ENCODE data around the gene DHRS11. TPM values are rescaled to one million over a fixed set of nuclear protein-coding genes. Genes with fewer than 3 reads are reported as not detected.
A peak's percentile ranks its signal among the peaks of the same experiment; 100 is the strongest.

DHRS11 gene
- total RNA-seq, 1 donor from 2014 or later, result 7.1 TPM

DNA sequence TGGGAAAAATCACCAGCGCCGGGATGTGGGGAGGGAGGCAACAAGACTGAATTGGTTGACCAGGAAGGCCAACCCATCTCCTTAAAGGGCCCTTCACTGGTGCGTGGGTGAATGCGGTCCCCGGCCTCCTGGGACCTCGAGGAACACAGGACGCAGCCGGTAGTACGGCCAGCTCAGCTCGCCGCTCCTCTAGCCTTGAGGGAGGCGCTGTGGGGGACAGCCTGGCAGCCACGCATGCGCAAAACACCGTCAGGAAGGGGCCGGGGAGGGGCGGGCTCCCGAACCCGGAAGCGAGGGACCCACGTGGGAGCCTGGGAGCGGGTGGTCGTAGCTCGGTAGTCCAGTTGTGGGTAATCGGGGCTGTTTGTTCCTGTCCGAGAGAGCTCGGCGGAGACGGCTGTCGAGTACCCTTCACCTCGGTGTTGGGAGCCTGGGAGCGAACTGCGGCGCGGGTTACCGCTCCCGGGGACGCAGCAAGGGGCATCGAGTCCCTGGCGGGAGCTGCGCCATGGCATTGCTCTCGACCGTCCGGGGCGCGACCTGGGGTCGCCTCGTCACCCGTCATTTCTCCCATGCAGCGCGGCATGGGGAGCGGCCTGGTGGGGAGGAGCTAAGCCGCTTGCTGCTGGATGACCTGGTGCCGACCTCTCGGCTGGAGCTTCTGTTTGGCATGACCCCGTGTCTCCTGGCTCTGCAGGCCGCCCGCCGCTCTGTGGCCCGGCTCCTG, 9.8 kb downstream of the DHRS11 start, which contains the start of gene MRM1:
Gene MRM1, plus strand, starts transcription at position 281 of the 727 bp plus-strand sequence. Its CDS starts 228 bp downstream, at position 509.
- Histone ChIP-seq H3K36me3 (ENCODE audit: insufficient read depth, low read length) (peaks cover 4% of the 10 kb centered on the region), H3K4me3 (ENCODE audit: insufficient read depth, low read depth, low read length) (peak within 1 kb of the TSS; percentile 97), H3K9me3 (ENCODE audit: insufficient read depth, low read depth, low read length) (no peaks in the 10 kb centered on the region), H4K20me1 (ENCODE audit: insufficient read depth, low read length) (peaks cover 21% of the 10 kb centered on the region), H3K9ac (ENCODE audit: low read length) (peak within 1 kb of the TSS; percentile 91), H3K79me2 (ENCODE audit: insufficient read depth, low read length) (peaks cover 32% of the 10 kb centered on the region), H3K27me3 (ENCODE audit: insufficient read depth, low read length) (no peaks in the 10 kb centered on the region), H2AFZ (ENCODE audit: low read depth, low read length) (peak within 1 kb of the TSS; percentile 92), H3K4me1 (ENCODE audit: insufficient read depth, low read length) (peaks cover 20% of the 10 kb centered on the region), H3K27ac (ENCODE audit: low read depth, low read length) (peak within 1 kb of the TSS; percentile 80), H3K4me2 (ENCODE audit: low read length) (peak within 1 kb of the TSS; percentile 89)
- TF ChIP-seq, protein P1, sequence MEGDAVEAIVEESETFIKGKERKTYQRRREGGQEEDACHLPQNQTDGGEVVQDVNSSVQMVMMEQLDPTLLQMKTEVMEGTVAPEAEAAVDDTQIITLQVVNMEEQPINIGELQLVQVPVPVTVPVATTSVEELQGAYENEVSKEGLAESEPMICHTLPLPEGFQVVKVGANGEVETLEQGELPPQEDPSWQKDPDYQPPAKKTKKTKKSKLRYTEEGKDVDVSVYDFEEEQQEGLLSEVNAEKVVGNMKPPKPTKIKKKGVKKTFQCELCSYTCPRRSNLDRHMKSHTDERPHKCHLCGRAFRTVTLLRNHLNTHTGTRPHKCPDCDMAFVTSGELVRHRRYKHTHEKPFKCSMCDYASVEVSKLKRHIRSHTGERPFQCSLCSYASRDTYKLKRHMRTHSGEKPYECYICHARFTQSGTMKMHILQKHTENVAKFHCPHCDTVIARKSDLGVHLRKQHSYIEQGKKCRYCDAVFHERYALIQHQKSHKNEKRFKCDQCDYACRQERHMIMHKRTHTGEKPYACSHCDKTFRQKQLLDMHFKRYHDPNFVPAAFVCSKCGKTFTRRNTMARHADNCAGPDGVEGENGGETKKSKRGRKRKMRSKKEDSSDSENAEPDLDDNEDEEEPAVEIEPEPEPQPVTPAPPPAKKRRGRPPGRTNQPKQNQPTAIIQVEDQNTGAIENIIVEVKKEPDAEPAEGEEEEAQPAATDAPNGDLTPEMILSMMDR (IDR thresholded peaks at IDR 0.05; ENCODE audit: insufficient read depth, low read depth, low read length), result no peak
- no peak for TF ChIP-seq EZH2 (IDR thresholded peaks at IDR 0.05; ENCODE audit: insufficient read depth, low read length)
- DNase-seq (ENCODE audit: low read depth) (peak; percentile 77), FAIRE-seq (no peak)
- Mint-ChIP-seq H3K9me3 (ENCODE audit: unreplicated experiment) (no peaks in the 10 kb centered on the region), H3K27ac (ENCODE audit: unreplicated experiment) (peak within 1 kb of the TSS; percentile 92), H3K27me3 (ENCODE audit: low read depth, unreplicated experiment) (no peaks in the 10 kb centered on the region), H3K36me3 (ENCODE audit: low read depth, unreplicated experiment) (peaks cover 4% of the 10 kb centered on the region), H3K4me3 (ENCODE audit: unreplicated experiment) (peak within 1 kb of the TSS; percentile 88), H3K4me1 (ENCODE audit: low read depth, unreplicated experiment) (peaks cover 8% of the 10 kb centered on the region)

DNA sequence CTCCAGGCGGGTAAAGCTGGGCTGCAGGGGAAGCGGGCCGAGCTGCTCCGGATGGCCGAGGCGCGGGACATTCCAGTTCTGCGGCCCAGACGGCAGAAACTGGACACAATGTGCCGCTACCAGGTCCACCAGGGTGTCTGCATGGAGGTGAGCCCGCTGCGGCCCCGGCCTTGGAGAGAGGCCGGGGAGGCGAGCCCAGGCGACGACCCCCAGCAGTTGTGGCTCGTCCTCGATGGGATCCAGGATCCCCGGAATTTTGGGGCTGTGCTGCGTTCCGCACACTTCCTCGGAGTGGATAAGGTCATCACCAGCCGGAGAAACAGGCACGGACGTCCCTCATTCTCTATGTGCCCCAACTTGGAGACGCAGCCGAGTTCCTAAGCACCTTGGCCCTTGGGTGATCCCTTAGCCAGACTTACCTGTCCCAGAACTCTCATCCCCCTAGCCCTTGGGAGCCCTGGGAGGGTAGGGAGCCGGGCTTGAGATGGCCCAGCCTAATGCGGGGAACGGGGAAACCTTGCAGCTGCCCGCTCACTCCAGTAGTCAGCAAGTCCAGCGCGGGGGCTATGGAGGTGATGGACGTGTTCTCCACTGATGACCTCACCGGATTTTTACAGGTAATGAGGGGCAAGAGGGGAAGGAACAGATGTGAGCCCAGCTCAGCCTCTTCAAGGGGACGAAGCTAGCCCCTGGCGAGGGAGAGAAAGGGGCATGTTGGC, 10.5 kb downstream of the DHRS11 start:
- Histone ChIP-seq H3K4me3 (ENCODE audit: insufficient read depth, low read depth, low read length) (peak overlapping the region; percentile 97), H3K9ac (ENCODE audit: low read length) (peak overlapping the region; percentile 91), H3K4me1 (ENCODE audit: insufficient read depth, low read length) (peaks cover 20% of the 10 kb centered on the region), H3K27me3 (ENCODE audit: insufficient read depth, low read length) (no peaks in the 10 kb centered on the region), H4K20me1 (ENCODE audit: insufficient read depth, low read length) (peaks cover 21% of the 10 kb centered on the region), H3K36me3 (ENCODE audit: insufficient read depth, low read length) (peaks cover 4% of the 10 kb centered on the region), H3K27ac (ENCODE audit: low read depth, low read length) (peak overlapping the region; percentile 80), H3K79me2 (ENCODE audit: insufficient read depth, low read length) (peaks cover 32% of the 10 kb centered on the region), H3K9me3 (ENCODE audit: insufficient read depth, low read depth, low read length) (no peaks in the 10 kb centered on the region), H2AFZ (ENCODE audit: low read depth, low read length) (peak overlapping the region; percentile 92), H3K4me2 (ENCODE audit: low read length) (peak overlapping the region; percentile 89)
- H3K4me1 Mint-ChIP-seq (ENCODE audit: low read depth, unreplicated experiment), result peaks cover 8% of the 10 kb centered on the region
- no peaks in the 10 kb centered on the region for H3K9me3 Mint-ChIP-seq (ENCODE audit: unreplicated experiment)
- TF ChIP-seq, protein P1 (IDR thresholded peaks at IDR 0.05; ENCODE audit: insufficient read depth, low read depth, low read length), result no peak
- TF ChIP-seq EZH2 (IDR thresholded peaks at IDR 0.05; ENCODE audit: insufficient read depth, low read length), result no peak
- H3K27ac Mint-ChIP-seq (ENCODE audit: unreplicated experiment), result no peak overlapping the region
- DNase-seq (ENCODE audit: low read depth) (no peak), FAIRE-seq (no peak)
- peak overlapping the region; percentile 88 for H3K4me3 Mint-ChIP-seq (ENCODE audit: unreplicated experiment)
- no peaks in the 10 kb centered on the region for H3K27me3 Mint-ChIP-seq (ENCODE audit: low read depth, unreplicated experiment)
- H3K36me3 Mint-ChIP-seq (ENCODE audit: low read depth, unreplicated experiment), result peaks cover 4% of the 10 kb centered on the region

All from astrocyte (in vitro differentiated cells and primary cell).